ENCODE results near the gene FAM217A.

FAM217A gene

GRCh38 chr6:4084444-4085331 is 5.8 kb upstream of the FAM217A start:
- DNase-seq (ENCODE audit: low spot score) = no peak

DNA sequence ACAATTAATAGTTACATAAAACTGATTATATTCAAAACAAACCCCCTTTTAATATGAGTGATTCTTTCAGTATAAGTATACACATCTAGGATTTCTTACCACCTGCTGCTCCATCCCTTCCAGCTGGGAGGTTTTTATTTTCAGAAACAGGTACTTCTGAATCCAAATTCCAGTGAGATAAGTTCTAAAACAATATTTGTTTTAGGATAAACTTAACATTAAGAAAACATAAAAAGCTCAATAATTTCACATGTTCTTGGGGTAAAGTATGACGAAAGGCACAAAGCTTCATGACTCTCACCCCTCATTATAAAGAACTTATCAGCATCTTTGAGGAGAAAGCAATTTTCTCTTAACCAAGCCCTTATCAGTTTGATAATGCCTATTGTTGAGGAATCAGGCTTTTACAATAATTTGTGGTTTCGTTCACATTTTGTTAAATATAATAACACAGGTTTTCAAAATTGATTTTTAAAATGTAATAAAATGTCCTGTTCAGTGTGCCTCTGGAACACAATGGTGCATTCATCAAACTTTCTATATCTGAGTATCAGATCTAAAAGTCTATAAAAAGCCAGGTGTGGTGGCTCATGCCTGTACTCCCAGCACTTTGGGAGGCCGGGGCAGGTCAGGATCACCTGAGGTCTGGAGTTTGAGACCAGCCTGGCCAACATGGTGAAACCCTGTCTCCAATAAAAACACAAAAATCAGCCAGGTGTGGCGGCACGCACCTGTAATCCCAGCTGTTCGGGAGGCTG is 4.3 kb downstream of the FAM217A start:
- no peak for DNase-seq (ENCODE audit: low spot score)

DNA sequence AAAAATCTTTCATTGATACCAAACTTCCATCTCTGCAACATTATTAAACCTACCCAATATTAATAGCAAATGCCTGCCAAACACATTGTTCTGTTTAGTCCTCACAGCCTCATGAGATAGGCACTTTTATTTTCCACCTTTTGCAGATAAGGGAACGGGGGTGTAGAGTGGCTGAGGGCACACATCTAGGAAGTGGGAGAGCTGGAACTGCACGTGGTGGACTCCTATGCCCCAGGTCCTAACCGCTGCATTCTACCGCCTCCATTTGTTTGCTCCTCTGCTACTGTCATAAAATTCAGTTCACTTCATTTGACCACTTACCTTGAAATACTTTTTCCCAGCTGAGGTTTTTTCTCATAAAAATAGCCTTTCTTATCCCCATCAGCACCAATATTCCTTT is 7.6 kb downstream of the FAM217A start:
- no peak for DNase-seq (ENCODE audit: low spot score)

- DNase-seq (ENCODE audit: low spot score) = no peak
These were observed 9.7 kb downstream of the FAM217A start for GRCh38 chr6:4069199-4069598.

DNA sequence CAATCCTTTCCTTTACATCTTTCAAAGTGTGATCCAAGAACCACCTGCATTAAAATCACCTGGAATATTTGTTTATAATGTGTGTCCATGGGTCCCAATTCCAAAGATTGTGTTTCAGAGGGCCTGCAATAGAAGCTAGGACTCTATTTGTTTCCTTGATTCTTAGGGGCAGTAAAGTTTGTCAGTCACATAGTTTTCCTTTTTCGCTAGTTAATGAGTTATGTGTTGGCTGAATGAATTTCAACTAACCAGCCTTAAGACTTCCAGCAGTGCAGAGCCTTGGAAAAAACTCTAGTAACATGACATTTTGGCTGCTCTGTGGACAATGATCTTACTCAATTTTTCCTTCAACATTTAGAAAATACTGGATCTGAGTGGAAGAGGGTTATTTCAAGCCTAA is 11.3 kb downstream of the FAM217A start:
- no peak for DNase-seq (ENCODE audit: low spot score)

DNA sequence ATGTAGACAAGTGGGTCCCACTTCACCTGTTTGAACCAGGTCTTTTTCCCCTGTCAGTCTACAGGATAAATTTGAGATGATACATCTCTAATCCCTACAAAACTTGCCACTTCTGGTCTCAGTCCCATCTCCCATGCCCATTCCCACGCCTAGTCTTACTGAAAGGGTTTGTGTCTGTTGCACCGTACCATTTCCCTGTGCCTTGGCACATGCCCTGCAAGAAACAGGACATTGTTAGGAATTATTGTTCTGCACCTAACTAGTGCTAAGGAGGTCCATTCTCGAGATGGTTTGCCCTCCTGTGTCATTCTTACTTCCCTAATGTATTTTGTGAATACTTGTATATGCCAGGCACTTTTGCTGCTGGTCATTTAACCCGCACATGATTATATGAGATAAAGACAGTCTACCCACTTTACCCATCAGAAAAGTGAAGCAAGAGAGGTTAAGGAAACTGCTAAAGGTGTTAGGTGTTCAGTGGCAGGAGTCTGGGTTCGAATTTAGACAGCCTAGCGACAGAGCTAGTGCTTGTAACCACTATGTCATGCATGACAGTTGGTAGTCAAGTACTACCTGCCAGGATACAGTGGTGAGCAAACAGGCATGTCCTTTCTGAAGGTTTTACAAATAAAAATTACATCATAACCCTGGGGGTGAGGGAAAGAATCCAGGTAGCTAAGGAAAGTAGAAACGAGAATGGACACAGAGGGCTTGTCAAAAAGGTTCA is 12.7 kb downstream of the FAM217A start:
- no peak for DNase-seq (ENCODE audit: low spot score)

GRCh38 chr6:4059115-4059777 is 19.7 kb downstream of the FAM217A start:
- DNase-seq (ENCODE audit: low spot score) = peak; percentile 22

DNA sequence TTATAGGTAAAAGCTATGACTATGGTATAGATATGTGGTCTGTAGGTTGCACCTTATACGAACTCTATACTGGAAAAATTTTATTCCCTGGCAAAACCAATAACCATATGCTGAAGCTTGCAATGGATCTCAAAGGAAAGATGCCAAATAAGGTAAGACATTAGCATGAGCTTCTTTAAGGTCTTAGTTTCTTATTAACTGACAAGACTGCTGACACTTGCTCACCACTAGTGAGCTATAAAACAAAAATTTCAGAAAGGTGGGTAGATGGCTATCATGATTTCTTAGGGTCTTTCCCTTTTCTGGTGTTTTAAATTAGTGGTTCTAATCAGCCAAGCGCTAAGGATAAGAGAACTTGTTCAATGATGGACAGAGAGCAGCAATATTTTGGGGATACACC is 21.9 kb downstream of the FAM217A start:
- DNase-seq (ENCODE audit: low spot score) = no peak

- DNase-seq (ENCODE audit: low spot score) = peak; percentile 29
These were observed 23.4 kb downstream of the FAM217A start for GRCh38 chr6:4055420-4056041.

DNA sequence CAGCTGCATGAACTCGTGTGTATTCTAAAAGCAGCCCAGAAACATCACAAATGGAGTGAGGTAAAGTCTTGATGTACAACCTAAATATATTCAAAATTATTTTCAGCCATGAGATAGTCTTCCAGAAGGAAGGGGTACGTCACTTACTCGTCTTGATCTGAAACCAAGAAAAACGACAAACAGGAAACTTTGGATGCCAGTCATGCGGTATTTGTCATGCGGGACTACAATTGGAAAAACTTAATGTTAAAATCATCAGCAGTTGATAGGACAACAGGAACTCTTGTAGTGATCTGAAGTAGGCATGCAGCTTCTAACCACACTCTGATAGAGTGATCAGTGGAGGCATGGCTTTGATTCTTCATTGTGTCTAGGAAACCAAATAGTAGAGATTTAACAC is 29.7 kb downstream of the FAM217A start:
- DNase-seq (ENCODE audit: low spot score) = no peak

DNA sequence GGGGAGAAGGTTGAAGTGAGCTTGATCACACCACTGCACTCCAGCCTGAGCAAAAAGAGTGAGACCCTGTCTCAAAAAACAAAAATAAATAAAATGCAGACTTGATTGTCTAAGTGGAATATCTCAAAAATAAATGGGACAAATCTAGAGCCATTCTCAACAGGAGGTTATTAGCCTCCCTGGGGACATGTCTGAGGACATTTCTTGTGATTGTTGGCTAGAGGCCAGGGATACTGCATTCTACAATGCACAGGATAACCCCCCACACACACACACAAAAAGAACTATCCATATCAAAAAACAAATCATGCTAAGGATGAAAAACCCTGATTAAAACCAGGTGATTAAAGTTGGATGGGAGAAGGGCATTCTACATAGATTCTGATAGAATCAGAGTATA is 37.5 kb downstream of the FAM217A start:
- no peak for DNase-seq (ENCODE audit: low spot score)

GRCh38 chr6:4039348-4039747 is 39.6 kb downstream of the FAM217A start:
- no peak for DNase-seq (ENCODE audit: low spot score)

- DNase-seq (ENCODE audit: low spot score) = no peak
These were observed 42.4 kb downstream of the FAM217A start for GRCh38 chr6:4036581-4036980.

DNA sequence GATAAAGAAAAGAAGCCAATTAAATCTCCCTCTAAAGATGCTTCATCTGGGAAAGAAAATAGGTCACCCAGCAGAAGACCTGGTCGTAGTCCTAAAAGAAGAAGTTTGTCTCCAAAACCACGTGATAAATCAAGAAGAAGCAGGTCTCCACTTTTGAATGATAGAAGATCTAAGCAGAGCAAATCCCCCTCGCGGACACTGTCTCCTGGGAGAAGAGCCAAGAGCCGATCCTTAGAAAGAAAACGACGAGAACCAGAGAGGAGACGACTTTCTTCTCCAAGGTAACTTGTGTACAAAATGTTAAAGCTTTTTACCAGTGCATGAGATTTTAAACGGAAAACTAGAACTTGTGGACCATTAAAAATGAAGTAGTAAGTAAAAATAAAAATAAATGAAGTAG is 46.5 kb downstream of the FAM217A start:
- DNase-seq (ENCODE audit: low spot score) = no peak

DNA sequence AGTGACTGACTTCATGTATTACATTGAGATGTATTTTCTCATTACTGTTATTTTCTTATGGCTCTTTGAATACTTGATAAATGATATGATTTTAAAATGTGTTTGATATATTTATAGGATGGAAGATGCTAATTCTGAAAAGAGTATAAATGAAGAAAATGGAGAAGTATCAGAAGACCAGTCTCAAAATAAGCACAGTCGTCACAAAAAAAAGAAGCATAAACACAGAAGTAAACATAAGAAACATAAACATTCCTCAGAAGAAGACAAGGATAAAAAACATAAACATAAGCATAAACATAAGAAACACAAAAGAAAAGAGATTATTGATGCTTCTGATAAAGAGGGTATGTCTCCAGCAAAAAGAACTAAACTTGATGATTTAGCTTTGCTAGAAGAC is 47.5 kb downstream of the FAM217A start:
- DNase-seq (ENCODE audit: low spot score) = no peak

DNA sequence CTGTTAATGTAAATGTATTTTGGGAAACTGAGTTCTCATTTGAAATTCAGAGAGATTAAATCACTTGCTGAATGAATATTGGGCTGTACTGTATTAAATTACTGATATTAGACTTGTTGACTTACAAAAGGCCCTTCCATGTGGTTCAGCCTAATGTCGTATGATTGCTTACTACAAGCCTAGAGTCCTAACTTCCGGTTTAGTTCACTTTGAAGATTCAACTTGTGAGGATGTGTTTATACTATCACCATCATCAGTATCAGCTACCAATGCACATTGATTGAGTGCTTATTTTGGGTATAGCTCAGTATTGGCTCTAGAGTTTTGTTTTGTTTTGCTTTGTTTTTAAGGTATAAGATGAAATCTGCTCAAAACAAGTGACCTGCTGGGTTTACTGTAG is 48.3 kb downstream of the FAM217A start:
- no peak for DNase-seq (ENCODE audit: low spot score)

GRCh38 chr6:4029687-4030086 is 49.2 kb downstream of the FAM217A start:
- no peak for DNase-seq (ENCODE audit: low spot score)

DNA sequence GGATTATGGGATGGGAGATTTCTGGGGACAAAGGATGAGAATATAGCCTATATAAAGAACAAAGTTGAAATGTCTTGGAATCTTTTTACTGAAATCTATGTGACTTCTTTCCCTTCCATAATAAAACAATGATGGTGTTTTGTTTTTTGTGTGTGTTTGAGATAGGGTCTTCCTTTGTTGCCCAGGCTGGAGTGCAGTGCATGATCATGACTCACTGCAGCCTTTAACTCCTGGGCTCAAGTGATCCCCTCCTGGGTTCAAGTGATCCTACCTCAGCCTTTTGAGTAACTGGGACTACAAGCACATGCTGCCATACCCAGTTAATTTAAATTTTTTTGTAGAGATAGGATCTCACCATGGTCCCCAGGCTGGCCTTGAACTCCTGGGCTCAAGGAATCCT is 50.9 kb downstream of the FAM217A start:
- no peak for DNase-seq (ENCODE audit: low spot score)

GRCh38 chr6:4025681-4026080 is 53.3 kb downstream of the FAM217A start:
- DNase-seq (ENCODE audit: low spot score) = no peak

DNA sequence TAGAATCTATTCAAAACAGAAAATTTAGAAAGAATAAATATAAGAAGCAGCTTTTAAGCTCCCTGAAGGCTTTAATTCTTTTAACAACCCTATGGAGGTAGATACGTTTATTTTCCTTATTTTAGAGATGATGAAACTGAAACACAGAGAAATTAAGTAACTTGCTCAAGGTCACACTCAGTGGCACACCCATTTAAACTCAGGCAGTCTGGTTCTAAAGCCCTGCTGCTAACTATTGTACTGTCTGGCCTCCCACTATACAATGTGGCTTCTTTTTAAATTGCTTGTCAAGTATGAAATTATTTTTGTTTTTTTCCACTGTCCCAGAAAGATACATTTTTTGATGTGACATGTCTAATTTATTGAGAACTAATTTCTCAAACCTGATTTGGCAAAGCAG is 55.7 kb downstream of the FAM217A start:
- DNase-seq (ENCODE audit: low spot score) = no peak

DNA sequence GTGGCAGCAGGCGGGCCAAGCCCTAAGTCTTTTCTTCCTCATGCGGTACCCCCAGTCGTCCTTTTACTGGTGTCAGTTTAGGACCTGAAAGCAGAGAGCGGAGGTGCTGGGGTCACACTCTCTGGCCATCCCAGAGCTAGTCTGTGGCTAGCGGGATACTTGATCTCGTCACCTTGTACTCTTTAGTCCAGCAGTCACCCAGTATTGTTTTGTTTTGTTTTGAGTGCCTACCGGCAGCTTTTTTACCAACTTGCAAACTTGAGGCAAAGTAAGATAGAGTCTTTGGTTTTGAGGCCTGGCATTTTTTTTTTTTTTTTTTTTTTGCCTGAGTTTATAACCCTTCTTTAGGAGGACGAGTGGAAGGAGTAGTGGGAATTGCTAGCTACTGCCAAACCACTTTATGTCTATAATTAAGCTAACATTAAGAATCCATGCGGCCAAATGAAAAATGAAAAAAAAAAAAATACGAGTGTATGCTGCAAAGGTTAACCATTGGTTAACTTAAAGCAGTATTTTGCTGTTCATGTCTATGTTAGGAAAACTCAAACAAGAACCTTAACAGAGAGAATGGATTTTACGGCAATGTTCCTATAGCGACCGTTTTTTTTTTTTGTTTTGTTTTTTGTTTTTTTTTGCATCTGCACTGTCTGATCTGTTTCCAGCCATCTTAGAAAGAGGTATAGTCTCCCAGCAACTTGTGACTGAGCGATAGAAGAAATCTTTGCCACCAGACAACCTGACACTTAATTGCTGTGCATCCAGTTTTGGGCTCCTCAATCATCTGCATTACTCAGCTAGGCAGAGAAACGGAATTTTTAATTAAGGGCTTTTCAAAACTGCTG is 56.9 kb downstream of the FAM217A start:
- DNase-seq (ENCODE audit: low spot score) = no peak

All from SW480 (cell line).